ENCODE measurements around the gene SKI. TPM values are rescaled to one million over a fixed set of nuclear protein-coding genes. Genes with fewer than 3 reads are reported as not detected.

Gene SKI
- total and polyA plus RNA-seq, 9 of the 15 experiments (the other 6 are each of a cell fraction or from before 2014, with no cell fraction given): 0.10 to 60.5 (median 4.6) TPM

DNA sequence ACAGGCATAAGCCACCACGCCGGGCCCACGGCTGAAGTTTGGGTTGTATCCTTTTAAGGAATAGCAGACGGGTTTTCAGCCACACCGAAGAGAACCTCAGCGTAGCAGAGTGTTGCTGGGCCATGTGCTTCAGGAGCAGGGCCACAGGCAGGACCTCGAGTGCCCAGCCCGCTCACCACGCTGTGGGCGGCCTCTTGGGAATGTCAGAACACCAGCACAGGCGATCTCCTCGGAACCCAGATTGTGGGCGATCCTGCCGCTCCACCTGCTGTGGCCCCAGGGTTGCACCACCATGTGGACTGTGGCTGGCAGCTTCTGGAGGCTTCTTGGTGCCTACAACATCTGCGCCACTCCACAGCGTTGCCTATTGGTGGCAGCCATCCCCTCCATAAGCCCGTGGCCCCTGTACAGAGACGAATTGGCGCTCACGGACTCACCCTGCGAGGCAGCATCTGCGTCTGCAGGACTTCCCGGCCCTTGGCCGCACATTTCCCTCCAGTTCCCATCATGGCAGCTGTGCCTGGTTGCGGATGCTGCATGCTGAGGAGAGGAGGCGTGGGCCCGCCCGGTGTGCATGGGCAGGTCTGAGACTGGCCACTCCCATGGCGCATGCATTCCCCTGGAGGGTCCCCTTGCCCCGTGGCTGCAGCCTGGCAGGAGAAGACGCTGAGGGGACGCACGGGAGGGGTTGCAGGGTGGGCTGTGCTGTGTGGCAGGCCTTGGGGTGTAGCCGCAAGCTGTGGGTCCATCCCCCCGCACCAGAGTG lies 69.3 kb downstream of the SKI start:
- Histone ChIP-seq H3K79me2 (ENCODE audit: control insufficient read depth, insufficient read depth, low read length) (peaks cover 98% of the 10 kb centered on the region), H2AFZ (ENCODE audit: low read depth, low read length) (no peak overlapping the region), H3K27me3 (ENCODE audit: control insufficient read depth in 2 of 2, insufficient read depth in 2 of 2, low read length in 2 of 2) (no peaks in the 10 kb centered on the region), H3K4me3 (no peak overlapping the region), H3K36me3 (ENCODE audit: control insufficient read depth, insufficient read depth, low read length) (peaks cover 2% of the 10 kb centered on the region; the same call in 1 of the 3 replicates), H3K4me2 (ENCODE audit: insufficient read depth, low read length) (no peak overlapping the region), H4K20me1 (replicated peaks; ENCODE audit: control insufficient read depth, insufficient read depth, low read length) (peaks cover 41% of the 10 kb centered on the region), H3K9ac (ENCODE audit: insufficient read depth in 1 of 2, low read depth in 2 of 2, low read length in 2 of 2) (peak overlapping the region in 1 of 2 experiments; percentile 27; a peak in 1 of 4 replicates), H3K9me3 (replicated peaks; ENCODE audit: control insufficient read depth, insufficient read depth, low read depth, low read length) (no peaks in the 10 kb centered on the region), H3K9me1 (ENCODE audit: control insufficient read depth, insufficient read depth, low read length) (peaks cover 7% of the 10 kb centered on the region), H3K27ac (ENCODE audit: extremely low read depth, low read depth, low read length) (no peak overlapping the region), H3K4me1 (replicated peaks in 1 of 2; ENCODE audit: control insufficient read depth in 2 of 2, insufficient read depth in 2 of 2, low read length in 2 of 2) (peaks cover 0 to 84% of the 10 kb centered on the region in 2 experiments; a peak in 3 of 5 replicates)
- DNase-seq (ENCODE audit: extremely low read depth in 1 of 4, low spot score in 3 of 4): no peak
- 92% methylated on average over 32 of the region's 35 CpGs for WGBS (ENCODE audit: insufficient coverage, low coverage, missing lambda C conversion rate)
- POLR2A ChIA-PET: interaction anchor here (1.0 to 2.4 kb wide), 2 partner anchors 8 to 9 kb away, joined by 3 to 6 read pairs; no protein-coding TSS in a partner anchor
- ATAC-seq: no peak
- in situ Hi-C loops (cut with MboI): loop anchor here (5.0 kb wide), 1 partner anchor 50 kb away; no protein-coding TSS in a partner anchor
- BruUV-seq (replicated peaks): no TSS peak
- FAIRE-seq: no peak
- intact Hi-C loops (cut with micrococcal nuclease): no loop called here
- TF ChIP-seq ZNF121 (CRISPR knock-in tag; conservative IDR thresholded peaks at IDR 0.05): no peak
- TF ChIP-seq RBM22 (IDR thresholded peaks at IDR 0.05; ENCODE audit: low read depth, low read length, poor library complexity, severe bottlenecking): peak; percentile 19
- peak in 1 of 3 experiments; percentile 10 for TF ChIP-seq YY1 (IDR thresholded peaks at IDR 0.05; ENCODE audit: borderline replicate concordance in 1 of 3, control insufficient read depth in 1 of 3, extremely low read depth in 1 of 3, insufficient read depth in 3 of 3, insufficient read length in 1 of 3, insufficient replicate concordance in 2 of 3, low read depth in 1 of 3, low read length in 2 of 3)
- CTCF ChIA-PET (ENCODE audit: low intra/inter-chr PET ratio): no interaction called here

Data from K562 (cell line).